Measurements from ENCODE around the gene IZUMO4.
"Not testable (repeated sequence)": the region's sequence is repeated elsewhere in the genome, so short reads cannot be mapped to it uniquely, and the experiment has no call there.

The IZUMO4 gene

GRCh38 chr19:2120821-2121220 lies 24.1 kb downstream of the IZUMO4 start:
- 97% methylated on average over 24 to 26 of the region's 26 CpGs for WGBS, 2 experiments (ENCODE audit: insufficient coverage in 2 of 2)
- H3K36me3 ChIP-seq (ENCODE audit: control insufficient read depth, insufficient read depth, low read length), result peaks cover 98% of the 10 kb centered on the region
- no peak overlapping the region for H3K27ac ChIP-seq (ENCODE audit: low read depth, low read length, severe bottlenecking)
- no peaks in the 10 kb centered on the region for H3K9me3 ChIP-seq (ENCODE audit: control insufficient read depth, low read length)
- H3K4me3 ChIP-seq (ENCODE audit: extremely low read depth, insufficient read depth, low read length, poor library complexity, severe bottlenecking), result no peak overlapping the region
- H3K4me1 ChIP-seq (ENCODE audit: control insufficient read depth, insufficient read depth, low read length, poor library complexity, severe bottlenecking), result no peaks in the 10 kb centered on the region

DNA sequence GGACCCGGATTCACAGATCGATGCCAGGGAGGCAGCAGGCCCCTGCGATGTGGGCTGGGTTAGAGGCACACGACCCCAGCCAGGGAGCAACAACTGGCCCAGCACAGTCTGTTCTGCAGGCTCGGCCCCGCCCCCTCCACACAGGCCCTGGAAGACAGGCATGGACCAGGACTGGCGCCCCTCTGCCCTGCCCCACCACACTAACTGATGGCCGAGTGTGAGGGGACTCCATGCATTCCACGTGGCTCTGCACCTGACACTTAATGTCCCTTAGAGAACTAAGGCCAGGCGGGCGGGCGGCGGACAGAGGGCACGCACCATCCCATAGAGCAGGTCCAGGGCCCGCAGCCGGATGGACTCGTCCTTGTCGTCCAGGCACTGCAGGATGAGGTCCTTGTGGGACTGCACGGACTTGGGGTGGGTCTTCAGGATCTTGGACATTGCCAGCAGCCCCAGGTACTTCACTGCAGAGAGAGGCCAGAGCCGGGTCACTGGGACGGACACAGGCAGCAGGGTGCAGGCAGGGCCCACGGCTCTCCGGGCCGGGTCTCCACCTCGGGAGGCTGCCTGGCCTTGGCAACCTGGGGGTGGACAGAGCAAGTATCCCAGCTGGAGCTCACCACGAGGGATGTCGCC lies 24.8 kb downstream of the IZUMO4 start:
- Histone ChIP-seq H3K36me3 (ENCODE audit: control insufficient read depth, insufficient read depth, low read length) (peaks cover 96% of the 10 kb centered on the region), H3K4me1 (ENCODE audit: control insufficient read depth, insufficient read depth, low read length, poor library complexity, severe bottlenecking) (no peaks in the 10 kb centered on the region), H3K27ac (ENCODE audit: low read depth, low read length, severe bottlenecking) (no peak overlapping the region), H3K9me3 (ENCODE audit: control insufficient read depth, low read length) (no peaks in the 10 kb centered on the region), H3K4me3 (ENCODE audit: extremely low read depth, insufficient read depth, low read length, poor library complexity, severe bottlenecking) (no peak overlapping the region)
- WGBS, 2 experiments (ENCODE audit: insufficient coverage in 2 of 2), result 95 to 96% methylated on average over 24 to 27 of the region's 27 CpGs

GRCh38 chr19:2122251-2122650 lies 25.5 kb downstream of the IZUMO4 start:
- WGBS, 2 experiments (ENCODE audit: insufficient coverage in 2 of 2), result 96 to 97% methylated on average over 10 of the region's 15 CpGs
- Histone ChIP-seq H3K4me1 (ENCODE audit: control insufficient read depth, insufficient read depth, low read length, poor library complexity, severe bottlenecking) (no peaks in the 10 kb centered on the region), H3K27ac (ENCODE audit: low read depth, low read length, severe bottlenecking) (no peak overlapping the region), H3K36me3 (ENCODE audit: control insufficient read depth, insufficient read depth, low read length) (peaks cover 96% of the 10 kb centered on the region), H3K4me3 (ENCODE audit: extremely low read depth, insufficient read depth, low read length, poor library complexity, severe bottlenecking) (no peak overlapping the region), H3K9me3 (ENCODE audit: control insufficient read depth, low read length) (no peaks in the 10 kb centered on the region)

- Histone ChIP-seq H3K27ac (ENCODE audit: low read depth, low read length, severe bottlenecking) (no peak overlapping the region), H3K4me1 (ENCODE audit: control insufficient read depth, insufficient read depth, low read length, poor library complexity, severe bottlenecking) (no peaks in the 10 kb centered on the region), H3K36me3 (ENCODE audit: control insufficient read depth, insufficient read depth, low read length) (peaks cover 96% of the 10 kb centered on the region), H3K9me3 (ENCODE audit: control insufficient read depth, low read length) (no peaks in the 10 kb centered on the region), H3K4me3 (ENCODE audit: extremely low read depth, insufficient read depth, low read length, poor library complexity, severe bottlenecking) (no peak overlapping the region)
- WGBS, 2 experiments (ENCODE audit: insufficient coverage in 2 of 2), result 97 to 98% methylated on average over 8 to 10 of the region's 10 CpGs
These were observed 26.3 kb downstream of the IZUMO4 start for GRCh38 chr19:2122982-2123381.

GRCh38 chr19:2123682-2124387 lies 27.1 kb downstream of the IZUMO4 start:
- WGBS, 2 experiments (ENCODE audit: insufficient coverage in 2 of 2), result 92 to 93% methylated on average over 24 to 25 of the region's 25 CpGs

DNA sequence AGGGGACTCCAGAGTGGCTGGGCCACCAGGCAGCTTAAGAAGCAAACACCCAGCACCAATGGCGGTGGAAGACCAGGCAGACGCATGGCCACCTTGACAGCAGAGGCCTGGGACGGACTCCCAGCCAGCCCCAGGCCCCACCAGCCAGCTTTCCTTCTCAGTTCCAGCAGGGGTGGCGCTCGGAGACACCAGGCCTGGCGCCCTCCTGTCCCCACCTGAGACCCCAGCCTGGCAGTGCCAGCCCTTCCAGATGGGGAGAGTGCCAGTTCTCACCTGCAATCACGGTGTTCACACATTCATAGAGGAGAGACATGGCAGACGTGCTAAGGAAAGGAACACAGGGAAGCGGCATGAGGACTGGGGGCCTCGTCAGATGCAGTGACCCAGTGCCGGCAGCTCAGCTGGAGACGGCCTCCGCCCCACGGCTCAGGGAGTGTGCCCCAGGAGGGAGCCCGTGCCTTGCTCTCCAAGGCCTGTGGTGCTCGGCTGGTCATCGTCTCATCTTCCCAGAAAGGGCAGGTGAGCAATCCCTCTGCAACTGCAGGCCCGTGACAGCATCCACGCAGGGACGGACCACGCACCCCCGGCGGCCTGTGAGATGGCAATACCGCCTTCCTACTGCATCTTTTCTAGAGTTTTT lies 30.3 kb downstream of the IZUMO4 start:
- H3K4me3 ChIP-seq (ENCODE audit: extremely low read depth, insufficient read depth, low read length, poor library complexity, severe bottlenecking), result no peak overlapping the region
- H3K36me3 ChIP-seq (ENCODE audit: control insufficient read depth, insufficient read depth, low read length), result peaks cover 87% of the 10 kb centered on the region
- H3K27ac ChIP-seq (ENCODE audit: low read depth, low read length, severe bottlenecking), result no peak overlapping the region
- 98 to 99% methylated on average over 20 to 21 of the region's 24 CpGs for WGBS, 2 experiments (ENCODE audit: insufficient coverage in 2 of 2)
- H3K9me3 ChIP-seq (ENCODE audit: control insufficient read depth, low read length), result no peaks in the 10 kb centered on the region
- no peaks in the 10 kb centered on the region for H3K4me1 ChIP-seq (ENCODE audit: control insufficient read depth, insufficient read depth, low read length, poor library complexity, severe bottlenecking)

More at GRCh38 chr19:2123682-2124387, 27.1 kb downstream of the IZUMO4 start:
- Histone ChIP-seq H3K4me3 (ENCODE audit: extremely low read depth, insufficient read depth, low read length, poor library complexity, severe bottlenecking) (no peak overlapping the region), H3K4me1 (ENCODE audit: control insufficient read depth, insufficient read depth, low read length, poor library complexity, severe bottlenecking) (no peaks in the 10 kb centered on the region), H3K9me3 (ENCODE audit: control insufficient read depth, low read length) (no peaks in the 10 kb centered on the region), H3K36me3 (ENCODE audit: control insufficient read depth, insufficient read depth, low read length) (peaks cover 90% of the 10 kb centered on the region), H3K27ac (ENCODE audit: low read depth, low read length, severe bottlenecking) (no peak overlapping the region)

DNA sequence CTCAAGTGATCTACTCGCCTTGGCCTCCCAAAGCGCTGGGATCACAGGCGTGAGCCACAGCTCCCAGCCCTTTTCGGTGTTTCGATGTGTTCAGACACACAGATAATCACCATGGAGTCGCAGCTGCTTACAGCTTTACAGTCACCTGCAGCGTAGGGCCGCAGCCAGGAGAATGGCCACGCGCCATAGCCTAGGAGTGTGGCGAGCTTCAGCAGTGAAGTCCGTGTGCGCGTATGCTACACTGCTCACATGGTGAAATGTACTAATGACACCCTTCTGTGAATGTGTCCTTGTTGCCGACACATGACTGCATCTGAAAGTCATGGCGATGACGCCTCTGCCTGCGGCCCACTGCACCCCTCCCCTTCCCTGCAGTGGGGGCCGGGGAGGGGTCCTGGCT lies 31.0 kb downstream of the IZUMO4 start:
- Histone ChIP-seq H3K4me3 (ENCODE audit: extremely low read depth, insufficient read depth, low read length, poor library complexity, severe bottlenecking) (no peak overlapping the region), H3K36me3 (ENCODE audit: control insufficient read depth, insufficient read depth, low read length) (peaks cover 87% of the 10 kb centered on the region), H3K27ac (ENCODE audit: low read depth, low read length, severe bottlenecking) (no peak overlapping the region), H3K4me1 (ENCODE audit: control insufficient read depth, insufficient read depth, low read length, poor library complexity, severe bottlenecking) (no peaks in the 10 kb centered on the region), H3K9me3 (ENCODE audit: control insufficient read depth, low read length) (no peaks in the 10 kb centered on the region)
- whole genome bisulfite sequencing, 2 experiments (ENCODE audit: insufficient coverage in 2 of 2), result 84 to 88% methylated on average over 19 of the region's 19 CpGs

GRCh38 chr19:2128252-2128651 lies 31.5 kb downstream of the IZUMO4 start:
- peaks cover 87% of the 10 kb centered on the region for H3K36me3 ChIP-seq (ENCODE audit: control insufficient read depth, insufficient read depth, low read length)
- not testable (repeated sequence) for H3K4me1 ChIP-seq (ENCODE audit: control insufficient read depth, insufficient read depth, low read length, poor library complexity, severe bottlenecking); H3K27ac ChIP-seq (ENCODE audit: low read depth, low read length, severe bottlenecking); H3K4me3 ChIP-seq (ENCODE audit: extremely low read depth, insufficient read depth, low read length, poor library complexity, severe bottlenecking); H3K9me3 ChIP-seq (ENCODE audit: control insufficient read depth, low read length)
- 92 to 93% methylated on average over 4 to 14 of the region's 34 CpGs for WGBS, 2 experiments (ENCODE audit: insufficient coverage in 2 of 2)

- 91 to 96% methylated on average over 15 to 18 of the region's 21 CpGs for WGBS, 2 experiments (ENCODE audit: insufficient coverage in 2 of 2)
- Histone ChIP-seq H3K27ac (ENCODE audit: low read depth, low read length, severe bottlenecking) (no peak overlapping the region), H3K4me3 (ENCODE audit: extremely low read depth, insufficient read depth, low read length, poor library complexity, severe bottlenecking) (no peak overlapping the region), H3K36me3 (ENCODE audit: control insufficient read depth, insufficient read depth, low read length) (peaks cover 86% of the 10 kb centered on the region), H3K4me1 (ENCODE audit: control insufficient read depth, insufficient read depth, low read length, poor library complexity, severe bottlenecking) (no peaks in the 10 kb centered on the region), H3K9me3 (ENCODE audit: control insufficient read depth, low read length) (no peaks in the 10 kb centered on the region)
These were observed 32.3 kb downstream of the IZUMO4 start for GRCh38 chr19:2129022-2129421.

GRCh38 chr19:2129486-2129885 lies 32.8 kb downstream of the IZUMO4 start:
- H3K4me1 ChIP-seq (ENCODE audit: control insufficient read depth, insufficient read depth, low read length, poor library complexity, severe bottlenecking), result no peaks in the 10 kb centered on the region
- H3K9me3 ChIP-seq (ENCODE audit: control insufficient read depth, low read length), result no peaks in the 10 kb centered on the region
- H3K4me3 ChIP-seq (ENCODE audit: extremely low read depth, insufficient read depth, low read length, poor library complexity, severe bottlenecking), result no peak overlapping the region
- 95 to 97% methylated on average over 11 of the region's 11 CpGs for WGBS, 2 experiments (ENCODE audit: insufficient coverage in 2 of 2)
- peaks cover 84% of the 10 kb centered on the region for H3K36me3 ChIP-seq (ENCODE audit: control insufficient read depth, insufficient read depth, low read length)
- H3K27ac ChIP-seq (ENCODE audit: low read depth, low read length, severe bottlenecking), result no peak overlapping the region
